Large intestine (tissue), 3 donors: ENCODE data around the gene MAML3. TPM values are rescaled to one million over a fixed set of nuclear protein-coding genes. Genes with fewer than 3 reads are reported as not detected.
A peak's percentile ranks its signal among the peaks of the same experiment; 100 is the strongest.

Source experiments
- DNase-seq, 2 donors: peaks; one replicate each; pipeline versions ENCODE4 v3.0.0 to v3.0.0-alpha.2; 2013
- H3K27ac ChIP-seq: one replicate; pipeline ENCODE4 v1.5.1; 2013; ENCODE audit warnings: low read length
- H3K27me3 ChIP-seq: 2 replicates; pipeline ENCODE4 v1.6.1; 2013; ENCODE audit warnings: low read length; ENCODE audit not compliant: control insufficient read depth, insufficient read depth
- H3K36me3 ChIP-seq: 2 replicates; pipeline ENCODE4 v1.6.1; 2013; ENCODE audit warnings: low read length; ENCODE audit not compliant: control insufficient read depth, insufficient read depth
- H3K4me1 ChIP-seq: one replicate; pipeline ENCODE4 v1.6.1; 2013; ENCODE audit warnings: low read length; ENCODE audit not compliant: control insufficient read depth, insufficient read depth
- H3K4me3 ChIP-seq: one replicate; pipeline ENCODE4 v1.5.1; 2013; ENCODE audit warnings: low read length
- H3K9me3 ChIP-seq: one replicate; pipeline ENCODE4 v1.6.1; 2013; ENCODE audit warnings: mild to moderate bottlenecking, low read depth, low read length, moderate library complexity; ENCODE audit not compliant: control insufficient read depth
- WGBS: methylation state at CpG from one replicate; pipeline ENCODE4 v1.1.5; 2013; ENCODE audit warnings: low lambda C conversion rate; ENCODE audit not compliant: insufficient coverage; 5-methylcytosine and 5-hydroxymethylcytosine counted together
- polyA plus RNA-seq: library from polyadenylated mRNA; unstranded; fragments of 120-200 nt; gene quantifications from one replicate; pipeline ENCODE4 v1.2.1, GENCODE V29; 2013

The MAML3 gene
- polyA plus RNA-seq, 1 donor, result 10.6 TPM

DNA sequence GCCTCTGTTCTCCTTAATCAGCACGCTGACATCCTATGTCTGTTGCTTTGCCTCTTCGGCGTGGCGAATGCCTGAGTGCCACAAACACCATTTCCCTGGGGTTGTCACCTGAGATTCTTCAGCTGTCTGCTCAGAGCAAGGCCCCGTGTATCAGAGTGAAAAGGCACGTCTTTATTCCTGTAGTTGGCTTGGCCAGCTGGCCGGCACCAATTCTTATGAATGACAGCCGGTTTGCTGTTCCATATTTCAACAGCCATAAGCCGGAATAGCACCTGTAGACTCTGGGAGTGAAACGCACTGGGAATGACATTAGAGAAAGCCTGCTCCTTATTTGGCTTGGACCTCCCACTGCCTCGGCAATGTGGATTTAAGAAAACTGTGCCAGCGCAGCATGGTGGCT lies 399.0 kb downstream of the MAML3 start:
- H3K27ac ChIP-seq, result no peak overlapping the region
- DNase-seq, result no peak
- no peaks in the 10 kb centered on the region for H3K36me3 ChIP-seq
- no peaks in the 10 kb centered on the region for H3K4me1 ChIP-seq
- no peaks in the 10 kb centered on the region for H3K9me3 ChIP-seq
- no peaks in the 10 kb centered on the region for H3K27me3 ChIP-seq
- WGBS, result no CpG with 5 or more reads among the region's 12 CpGs
- no peak overlapping the region for H3K4me3 ChIP-seq

DNA sequence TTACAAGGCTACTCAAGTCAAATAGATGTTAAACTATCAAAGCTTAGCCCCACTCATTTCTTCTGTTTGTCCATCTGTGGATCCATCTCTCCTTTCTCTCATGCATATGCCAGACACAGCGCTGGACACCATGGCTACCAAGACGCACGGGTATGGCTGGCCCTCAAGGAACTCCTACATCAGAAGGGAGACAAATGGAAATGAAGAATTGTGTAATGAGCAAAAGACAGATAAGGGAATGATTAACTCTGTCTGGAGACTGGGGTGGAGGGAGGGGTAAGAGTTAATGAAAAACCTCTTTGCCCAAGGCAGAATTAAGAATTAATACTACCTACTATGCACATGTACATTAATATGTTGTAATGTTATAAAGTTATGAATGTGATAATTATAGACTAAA lies 400.3 kb downstream of the MAML3 start:
- no peaks in the 10 kb centered on the region for H3K4me1 ChIP-seq
- DNase-seq, result peak in 1 of 2 donors; percentile 36
- H3K27ac ChIP-seq, result no peak overlapping the region
- H3K27me3 ChIP-seq, result no peaks in the 10 kb centered on the region
- H3K9me3 ChIP-seq, result no peaks in the 10 kb centered on the region
- no peaks in the 10 kb centered on the region for H3K36me3 ChIP-seq
- no CpG with 5 or more reads among the region's 3 CpGs for WGBS
- H3K4me3 ChIP-seq, result no peak overlapping the region

DNA sequence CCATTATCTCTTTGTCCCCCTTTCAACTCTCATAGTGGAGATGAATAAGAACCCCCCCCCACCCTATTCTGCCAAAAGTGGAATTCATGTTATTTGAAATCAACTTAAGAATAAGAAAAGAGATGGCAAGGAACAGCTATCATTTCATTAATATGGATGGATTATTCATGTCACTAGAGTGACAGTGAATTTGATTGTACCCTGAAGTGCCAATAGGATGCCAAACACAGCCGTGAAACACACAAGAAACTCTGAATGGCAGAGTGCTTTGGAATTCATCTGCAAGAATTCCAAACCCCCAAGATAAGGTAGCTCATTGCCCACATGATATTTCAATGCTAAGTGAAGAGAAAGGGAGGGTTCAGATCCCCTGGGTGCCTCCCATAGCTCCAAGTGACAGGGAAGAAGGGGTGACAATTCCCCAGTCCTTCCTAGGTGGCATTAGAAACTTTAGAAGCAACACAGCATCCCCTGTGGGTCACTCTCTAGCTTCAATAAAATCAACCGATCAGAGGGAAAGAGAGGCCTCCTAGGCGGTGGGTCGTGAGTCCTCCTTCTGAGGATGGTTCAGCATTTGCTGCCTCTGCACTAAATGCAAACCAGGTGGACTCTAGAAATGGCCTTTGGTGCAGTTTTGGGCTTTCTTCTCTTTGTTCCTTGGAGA lies 404.0 kb downstream of the MAML3 start:
- Histone ChIP-seq H3K36me3 (no peaks in the 10 kb centered on the region), H3K9me3 (no peaks in the 10 kb centered on the region), H3K4me1 (no peaks in the 10 kb centered on the region), H3K4me3 (no peak overlapping the region), H3K27me3 (no peaks in the 10 kb centered on the region), H3K27ac (no peak overlapping the region)
- DNase-seq, result no peak
- no CpG with 5 or more reads among the region's 4 CpGs for whole genome bisulfite sequencing

DNA sequence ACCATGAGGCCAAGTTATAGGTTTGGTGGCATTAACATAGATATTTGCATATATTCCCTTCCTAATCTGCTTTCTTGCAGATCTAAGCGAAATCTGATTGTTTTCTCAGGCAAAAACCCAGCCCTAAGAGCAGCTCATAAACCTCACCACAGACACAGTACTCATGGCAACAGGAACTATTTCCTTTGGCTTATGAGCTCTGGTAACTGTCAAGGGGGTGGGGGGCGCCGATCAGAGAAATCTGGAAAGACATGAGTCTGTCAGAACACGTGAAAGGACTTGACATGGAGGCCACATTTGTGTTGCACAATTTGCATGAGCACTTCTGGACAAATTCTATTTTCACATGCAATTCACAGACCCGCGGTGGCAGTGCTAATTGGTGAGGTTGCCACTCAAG lies 404.6 kb downstream of the MAML3 start:
- H3K9me3 ChIP-seq, result no peaks in the 10 kb centered on the region
- no peaks in the 10 kb centered on the region for H3K4me1 ChIP-seq
- no peaks in the 10 kb centered on the region for H3K27me3 ChIP-seq
- H3K36me3 ChIP-seq, result no peaks in the 10 kb centered on the region
- DNase-seq, result no peak
- WGBS, result no CpG with 5 or more reads among the region's 6 CpGs
- no peak overlapping the region for H3K27ac ChIP-seq
- no peak overlapping the region for H3K4me3 ChIP-seq

DNA sequence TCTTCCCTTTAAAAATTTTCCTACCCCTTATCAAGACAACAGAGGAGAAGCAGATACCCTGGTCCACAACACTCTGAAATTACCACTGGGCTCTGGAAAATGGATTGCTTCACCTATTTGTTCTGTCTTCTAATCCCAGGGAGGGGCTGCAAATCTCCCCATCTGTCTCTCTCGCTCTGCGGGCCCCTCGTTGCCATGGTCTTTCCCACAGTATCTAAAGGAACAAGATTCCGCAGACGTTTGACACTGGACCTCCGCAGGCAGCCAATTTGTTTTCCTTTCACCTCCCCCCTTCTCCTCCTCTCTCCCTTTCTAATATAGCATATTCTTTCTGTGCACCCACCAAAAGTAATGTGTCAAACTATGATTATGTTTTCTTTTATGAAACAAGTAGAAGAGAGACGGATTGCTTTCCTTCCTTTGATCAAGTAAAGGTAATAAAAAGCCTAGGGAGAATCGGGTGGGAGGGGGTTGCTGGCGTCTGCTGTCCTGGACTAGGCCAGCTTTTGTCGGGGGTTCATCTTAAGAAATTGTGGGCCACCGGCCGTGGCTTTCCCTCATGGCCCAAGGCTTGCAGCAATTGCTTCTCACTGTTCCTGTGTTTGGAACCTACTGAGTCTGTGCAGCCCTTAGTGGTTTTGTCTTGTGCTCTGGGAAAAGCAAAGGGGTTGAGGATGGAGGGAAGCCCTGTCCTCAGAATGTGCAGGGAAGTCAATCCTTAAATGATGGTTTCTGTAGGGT lies 407.4 kb downstream of the MAML3 start:
- H3K9me3 ChIP-seq, result no peaks in the 10 kb centered on the region
- H3K27ac ChIP-seq, result no peak overlapping the region
- no CpG with 5 or more reads among the region's 12 CpGs for WGBS
- DNase-seq, result peak in 1 of 2 donors; percentile 24
- no peak overlapping the region for H3K4me3 ChIP-seq
- no peaks in the 10 kb centered on the region for H3K27me3 ChIP-seq
- no peaks in the 10 kb centered on the region for H3K4me1 ChIP-seq
- H3K36me3 ChIP-seq, result no peaks in the 10 kb centered on the region

DNA sequence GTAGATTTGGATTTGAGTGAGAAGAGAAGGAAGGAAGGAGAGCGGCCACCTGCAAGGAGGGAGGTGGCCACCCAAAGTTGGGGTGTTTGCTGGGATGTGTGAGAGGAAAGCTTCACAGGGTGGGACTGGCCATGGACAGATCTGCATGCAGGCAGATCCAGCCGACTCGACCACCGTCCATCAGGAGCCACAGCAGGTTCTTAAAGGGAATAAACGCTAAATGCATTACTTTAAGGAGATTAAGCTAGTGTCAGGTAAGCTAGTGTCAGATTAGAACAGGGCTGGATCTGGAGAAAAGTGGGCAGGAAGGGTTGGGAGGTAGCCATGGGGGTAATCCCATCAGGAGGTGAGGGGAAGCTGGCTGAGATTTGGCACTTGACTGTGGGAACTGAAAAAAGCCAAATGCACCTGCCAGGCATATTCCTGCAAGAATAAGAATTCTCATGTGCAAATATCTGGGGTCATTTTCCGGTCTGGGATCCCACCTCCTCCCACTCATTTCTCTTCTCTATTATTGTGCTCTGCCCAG lies 408.8 kb downstream of the MAML3 start:
- DNase-seq, result no peak
- no peak overlapping the region for H3K4me3 ChIP-seq
- no peaks in the 10 kb centered on the region for H3K9me3 ChIP-seq
- no peaks in the 10 kb centered on the region for H3K36me3 ChIP-seq
- no peak overlapping the region for H3K27ac ChIP-seq
- peaks cover 3% of the 10 kb centered on the region for H3K4me1 ChIP-seq
- H3K27me3 ChIP-seq, result no peaks in the 10 kb centered on the region
- no CpG with 5 or more reads among the region's 6 CpGs for WGBS

DNA sequence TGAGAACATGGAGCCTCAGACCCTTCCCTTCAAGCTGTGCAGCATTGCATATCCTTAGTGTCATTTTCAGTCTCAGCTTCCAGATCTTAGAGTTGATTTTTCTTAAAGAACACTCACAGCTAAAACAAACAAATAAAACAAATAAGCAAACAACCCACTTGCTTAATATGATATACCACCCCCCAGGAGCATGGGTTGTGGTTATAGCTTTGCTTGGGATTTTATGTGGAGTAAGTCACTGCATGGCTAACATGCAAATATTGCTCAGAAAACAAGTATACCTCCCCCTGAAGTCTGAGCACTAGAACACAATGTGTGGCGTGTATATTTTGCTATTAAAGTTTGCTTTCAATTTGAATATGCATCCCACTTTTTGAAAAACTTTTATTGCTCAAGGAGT lies 409.8 kb downstream of the MAML3 start:
- no peaks in the 10 kb centered on the region for H3K9me3 ChIP-seq
- peaks cover 3% of the 10 kb centered on the region for H3K4me1 ChIP-seq
- H3K4me3 ChIP-seq, result no peak overlapping the region
- no peak overlapping the region for H3K27ac ChIP-seq
- no peaks in the 10 kb centered on the region for H3K27me3 ChIP-seq
- H3K36me3 ChIP-seq, result no peaks in the 10 kb centered on the region
- DNase-seq, result no peak
- WGBS, result no CpG with 5 or more reads among the region's 1 CpG

DNA sequence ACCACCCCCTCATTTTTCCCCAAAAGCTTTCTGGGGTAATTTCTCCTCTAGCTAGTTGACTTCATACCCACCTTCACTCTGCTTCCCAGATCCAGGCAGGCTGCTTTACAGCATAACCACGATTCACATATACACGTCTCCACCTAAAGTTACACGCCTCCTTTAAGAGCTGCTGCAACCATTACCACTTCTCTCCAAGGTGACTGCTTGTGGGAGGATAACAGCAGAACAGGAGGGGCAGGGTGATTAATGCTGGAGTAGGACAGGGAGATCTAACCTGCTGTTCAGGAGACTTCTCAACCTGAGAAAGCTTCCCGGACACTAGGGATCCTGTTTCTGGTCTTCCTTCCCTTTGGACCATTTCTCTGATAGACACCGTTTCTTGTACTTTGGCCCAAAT lies 411.0 kb downstream of the MAML3 start:
- Histone ChIP-seq H3K4me1 (peaks cover 3% of the 10 kb centered on the region), H3K27me3 (no peaks in the 10 kb centered on the region), H3K4me3 (no peak overlapping the region), H3K36me3 (no peaks in the 10 kb centered on the region), H3K9me3 (no peaks in the 10 kb centered on the region), H3K27ac (no peak overlapping the region)
- DNase-seq, result no peak
- 40% methylated on average over 2 of the region's 5 CpGs for WGBS

DNA sequence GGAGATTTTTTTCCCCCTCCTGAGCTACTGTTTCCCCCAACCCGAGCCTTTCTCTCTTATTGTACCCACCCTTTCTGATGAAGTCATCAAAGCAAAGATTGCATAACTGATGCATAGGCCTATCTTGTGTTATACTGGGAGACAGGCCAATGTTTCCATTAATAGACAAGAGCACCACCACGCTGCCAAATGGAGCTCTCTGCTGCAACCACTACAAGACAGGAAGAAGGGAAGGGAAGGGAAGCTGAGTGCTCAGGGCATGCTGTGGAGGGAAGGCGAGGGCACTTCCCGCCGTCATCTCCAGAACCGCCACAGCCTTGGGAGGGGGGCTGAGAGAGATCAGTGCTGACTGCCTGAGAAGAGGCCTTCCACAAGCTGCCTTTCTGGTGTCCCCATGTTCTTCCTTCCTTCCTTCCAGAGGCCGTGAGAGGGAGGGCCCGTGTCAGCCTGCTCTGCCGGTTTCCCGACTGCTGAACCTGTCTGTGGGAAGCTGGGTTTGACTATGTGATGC lies 413.4 kb downstream of the MAML3 start:
- H3K27me3 ChIP-seq, result no peaks in the 10 kb centered on the region
- peak overlapping the region; percentile 36 for H3K27ac ChIP-seq
- no peak overlapping the region for H3K4me3 ChIP-seq
- H3K9me3 ChIP-seq, result no peaks in the 10 kb centered on the region
- no CpG with 5 or more reads among the region's 10 CpGs for whole genome bisulfite sequencing
- peaks cover 3% of the 10 kb centered on the region for H3K4me1 ChIP-seq
- DNase-seq, result peak; percentile 64 to 74
- no peaks in the 10 kb centered on the region for H3K36me3 ChIP-seq

DNA sequence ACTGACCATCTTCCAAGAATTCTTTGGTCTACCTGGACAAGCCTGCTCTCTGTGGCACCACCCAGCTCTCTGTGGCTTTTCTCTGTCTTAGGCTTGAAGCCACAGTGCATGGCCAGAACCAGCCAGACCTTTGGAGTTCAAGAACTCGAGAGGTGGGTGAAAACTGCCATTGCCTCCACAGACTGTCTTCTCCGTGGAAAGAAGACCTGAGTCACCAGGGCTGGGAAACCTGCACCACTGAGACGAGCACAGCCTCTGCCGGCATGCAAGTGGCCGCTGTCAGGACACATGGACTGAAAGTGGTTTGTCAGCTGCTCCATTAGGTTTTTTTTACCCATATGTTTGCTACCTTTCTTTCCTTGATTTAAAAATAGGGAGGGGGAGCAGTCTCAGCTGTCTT lies 413.9 kb downstream of the MAML3 start:
- no CpG with 5 or more reads among the region's 5 CpGs for WGBS
- Histone ChIP-seq H3K27me3 (no peaks in the 10 kb centered on the region), H3K4me1 (peaks cover 3% of the 10 kb centered on the region), H3K4me3 (no peak overlapping the region), H3K36me3 (no peaks in the 10 kb centered on the region), H3K9me3 (no peaks in the 10 kb centered on the region), H3K27ac (peak overlapping the region; percentile 36)
- no peak for DNase-seq
